Activated T-helper 9 cell treated with anti-CD3 and anti-CD28 coated beads, Interleukin-2, amount 50 U/mL, for 16 hours (primary cell): ENCODE measurements around the gene SH2D2A.

Experiments
- DNase-seq: peaks from one replicate; pipeline ENCODE4 v3.0.0-alpha.2; 2020; ENCODE audit warnings: low read depth

Gene SH2D2A

DNA sequence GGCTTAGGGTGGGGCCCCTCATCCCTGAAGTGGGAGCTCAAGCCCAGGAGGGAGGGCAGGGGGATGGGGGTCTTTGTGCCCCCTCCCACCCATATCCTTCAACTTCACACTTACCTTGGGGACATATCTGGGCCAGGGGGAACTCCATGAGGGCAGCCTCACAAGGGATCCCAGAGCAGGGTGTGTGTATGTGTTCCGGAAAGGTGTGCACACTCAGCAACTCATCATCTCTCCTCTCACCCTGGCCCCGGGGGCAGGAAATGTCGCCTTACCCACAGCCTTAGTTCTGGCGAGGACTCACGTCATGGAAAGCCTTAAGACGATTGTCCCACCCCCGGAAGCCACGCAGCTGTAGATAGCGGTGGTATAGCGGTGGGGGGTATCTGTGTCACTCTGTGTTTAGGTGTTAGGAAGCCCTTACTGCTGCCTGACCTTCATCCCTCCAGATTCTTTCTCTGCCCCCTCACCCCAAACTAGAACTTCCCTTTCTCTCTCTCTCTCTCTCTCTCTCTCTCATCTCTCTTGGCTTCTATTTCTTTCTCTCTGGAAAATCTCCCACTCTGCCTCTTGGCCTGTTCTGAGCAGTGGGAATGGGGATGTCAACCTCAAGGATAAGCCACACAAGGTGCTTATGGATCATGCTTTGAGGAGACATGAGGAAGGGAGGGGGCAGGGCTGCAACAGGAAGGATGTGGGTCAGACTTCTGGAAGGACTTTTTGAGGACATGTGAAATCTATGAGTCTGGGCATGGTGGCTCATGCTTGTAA is at the start of gene SH2D2A:
Gene SH2D2A, minus strand, starts transcription at position 288 of the 768 bp plus-strand sequence. Its CDS starts 140 bp downstream, at position 148.
- DNase-seq, result peak; percentile 90

DNA sequence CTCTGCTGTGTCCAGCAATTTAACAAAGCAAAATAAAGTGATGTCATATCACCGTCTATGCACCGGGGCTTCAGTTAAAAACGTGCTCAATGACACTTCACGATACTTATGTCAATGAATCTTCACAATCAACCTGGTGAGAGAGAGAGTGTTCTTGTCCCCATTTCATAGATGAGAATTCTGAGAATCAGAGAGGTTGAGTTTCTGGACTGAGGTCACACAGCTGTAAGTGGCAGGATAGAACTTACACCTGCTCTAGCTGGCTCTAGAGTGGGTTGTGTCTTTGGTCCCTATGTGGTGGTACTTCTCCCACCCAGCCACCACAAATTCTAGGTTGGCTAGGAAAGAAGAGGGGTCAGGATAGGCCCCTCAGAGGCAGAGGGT is 49.2 kb upstream of the SH2D2A start:
- no peak for DNase-seq

DNA sequence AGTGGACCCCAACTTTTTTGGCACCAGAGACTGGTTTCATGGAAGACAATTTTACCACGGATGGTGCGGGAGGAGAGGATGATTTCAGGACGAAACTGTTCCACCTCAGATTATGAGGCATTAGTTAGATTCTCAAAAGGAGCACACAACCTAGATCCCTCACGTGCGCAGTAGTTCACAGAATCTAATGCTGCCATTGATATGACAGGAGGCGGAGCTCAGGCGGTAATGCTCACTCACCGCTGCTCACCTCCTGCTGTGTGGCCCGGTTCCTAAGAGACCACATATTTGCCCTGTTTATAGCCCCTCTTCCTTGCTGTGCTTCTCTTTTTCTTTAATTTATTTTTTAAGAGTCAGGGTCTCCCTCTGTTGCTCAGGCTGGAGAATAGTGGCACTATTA is 48.6 kb upstream of the SH2D2A start:
- no peak for DNase-seq

DNA sequence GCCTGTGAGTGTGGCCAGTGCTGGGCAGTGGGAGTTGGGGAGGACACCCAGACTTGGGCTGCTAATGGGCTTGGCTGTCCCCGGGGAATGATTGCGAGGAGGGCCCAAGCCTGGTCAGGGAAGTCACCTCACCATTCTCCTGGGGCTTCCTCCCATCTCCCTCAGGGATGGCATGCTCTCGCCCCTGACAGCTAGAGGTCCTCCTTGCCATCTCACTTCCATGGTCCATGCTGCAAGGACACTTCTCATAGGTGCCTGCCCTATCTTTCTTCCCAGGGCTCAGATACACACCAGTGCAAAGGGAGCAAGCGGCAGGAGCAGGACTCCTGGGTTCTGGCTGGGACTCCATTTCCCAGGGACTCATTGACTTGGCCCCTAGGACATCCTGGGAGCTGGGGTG is 48.1 kb upstream of the SH2D2A start:
- DNase-seq, result no peak

DNA sequence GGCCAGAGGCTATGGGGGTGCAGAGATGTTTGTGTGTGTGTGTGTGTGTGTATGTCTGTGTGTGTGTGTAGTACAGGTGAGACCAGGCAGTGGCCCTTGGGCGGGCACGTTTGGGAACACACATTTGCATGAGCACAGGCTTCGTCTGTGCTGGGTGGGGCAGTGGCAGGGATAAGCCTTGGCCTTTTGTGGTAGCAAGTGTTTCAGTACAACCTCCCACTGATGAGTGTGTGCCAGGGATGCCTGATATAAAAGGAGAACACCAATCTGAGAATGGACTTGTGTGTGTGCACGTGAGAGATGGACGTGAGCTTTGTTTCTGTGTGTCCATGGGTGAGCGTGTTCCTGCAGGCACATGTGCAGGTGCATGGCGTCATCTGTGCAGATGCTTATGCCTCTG is 47.0 kb upstream of the SH2D2A start:
- DNase-seq, result no peak

- DNase-seq, result no peak
Measured at GRCh38 chr1:156862997-156863599, 46.5 kb upstream of the SH2D2A start.

DNA sequence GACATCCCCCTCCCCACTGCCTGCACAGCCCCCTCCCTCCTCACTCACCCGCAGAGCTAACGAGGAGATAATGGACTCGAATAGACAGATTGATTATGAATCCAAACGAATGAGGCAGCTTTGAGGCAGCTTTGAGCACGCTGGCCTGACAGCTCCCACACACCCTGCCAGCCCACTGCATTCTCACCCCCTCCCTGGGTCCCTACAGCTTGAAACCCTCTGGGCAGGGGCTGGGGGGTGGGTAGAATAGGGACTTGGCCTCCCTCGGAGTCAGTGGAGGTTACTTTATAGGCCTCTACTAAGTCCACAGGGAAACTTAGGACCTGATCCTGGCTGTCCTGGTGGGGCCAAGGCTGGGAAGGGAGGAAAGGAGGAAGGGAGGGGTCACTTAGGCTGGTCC is 45.9 kb upstream of the SH2D2A start:
- no peak for DNase-seq

DNA sequence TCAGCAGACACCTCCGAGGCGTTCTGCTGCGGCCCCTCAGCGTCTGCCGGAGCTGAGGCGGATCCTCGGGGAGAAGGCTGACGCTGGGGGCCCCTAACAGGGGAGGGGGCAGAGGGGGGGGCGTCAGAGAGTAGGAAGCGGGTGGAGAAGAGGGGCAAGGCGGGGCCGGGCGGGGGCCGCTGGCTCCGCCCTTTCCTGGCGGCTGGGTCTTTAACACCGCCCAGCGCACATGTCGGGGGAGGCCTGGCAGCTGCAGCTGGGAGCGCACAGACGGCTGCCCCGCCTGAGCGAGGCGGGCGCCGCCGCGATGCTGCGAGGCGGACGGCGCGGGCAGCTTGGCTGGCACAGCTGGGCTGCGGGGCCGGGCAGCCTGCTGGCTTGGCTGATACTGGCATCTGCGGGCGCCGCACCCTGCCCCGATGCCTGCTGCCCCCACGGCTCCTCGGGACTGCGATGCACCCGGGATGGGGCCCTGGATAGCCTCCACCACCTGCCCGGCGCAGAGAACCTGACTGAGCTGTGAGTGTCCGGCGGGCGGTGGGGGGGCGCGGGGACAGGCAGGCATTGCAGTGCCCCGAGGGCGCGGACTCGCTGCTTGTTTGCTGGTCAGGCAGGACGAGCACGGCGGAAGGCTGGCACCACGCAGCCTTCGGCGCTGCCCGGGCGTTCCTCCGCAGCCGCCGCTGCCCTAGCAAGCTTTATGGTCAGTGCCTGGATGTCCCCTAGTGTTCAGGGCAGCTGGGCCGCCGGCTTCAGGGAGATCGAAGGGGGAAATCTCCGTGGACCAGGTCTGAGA is 44.2 kb upstream of the SH2D2A start, which contains the start of gene NTRK1:
Gene NTRK1, plus strand, starts transcription at position 238 of the 796 bp plus-strand sequence. Its CDS starts 70 bp downstream, at position 308.
- DNase-seq, result peak; percentile 36

- peak; percentile 58 for DNase-seq
Measured at GRCh38 chr1:156860113-156860627, 43.5 kb upstream of the SH2D2A start.

DNA sequence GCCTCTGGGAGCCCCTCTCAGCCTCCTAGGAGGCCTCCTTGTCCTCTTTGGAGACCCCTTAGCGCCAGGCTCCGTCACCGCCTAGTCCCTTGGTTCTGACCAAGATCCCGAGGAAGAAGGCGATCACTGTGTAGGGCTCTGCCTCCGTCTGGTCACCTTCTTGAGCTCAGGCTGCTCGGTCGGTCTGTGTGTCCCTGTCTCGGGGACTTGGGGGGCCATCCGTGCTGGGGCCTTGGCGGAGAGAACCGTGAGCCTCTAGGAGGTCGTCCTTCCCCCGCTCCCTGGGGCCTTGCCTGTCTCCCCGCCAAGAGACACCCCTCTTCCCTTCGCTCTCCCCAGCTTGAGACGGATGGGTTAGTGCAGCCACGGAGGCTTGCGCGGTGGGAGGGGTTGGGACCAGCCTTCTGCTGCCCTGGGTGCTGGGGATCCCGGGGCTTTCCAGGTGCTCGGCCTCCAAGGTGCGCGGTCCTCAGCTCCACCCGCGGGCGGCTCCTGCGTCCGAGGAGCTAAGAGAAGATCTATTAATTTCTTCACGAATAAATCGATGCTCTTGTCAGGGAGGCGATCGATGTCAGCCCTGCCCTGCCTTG is 43.0 kb upstream of the SH2D2A start:
- DNase-seq, result no peak

DNA sequence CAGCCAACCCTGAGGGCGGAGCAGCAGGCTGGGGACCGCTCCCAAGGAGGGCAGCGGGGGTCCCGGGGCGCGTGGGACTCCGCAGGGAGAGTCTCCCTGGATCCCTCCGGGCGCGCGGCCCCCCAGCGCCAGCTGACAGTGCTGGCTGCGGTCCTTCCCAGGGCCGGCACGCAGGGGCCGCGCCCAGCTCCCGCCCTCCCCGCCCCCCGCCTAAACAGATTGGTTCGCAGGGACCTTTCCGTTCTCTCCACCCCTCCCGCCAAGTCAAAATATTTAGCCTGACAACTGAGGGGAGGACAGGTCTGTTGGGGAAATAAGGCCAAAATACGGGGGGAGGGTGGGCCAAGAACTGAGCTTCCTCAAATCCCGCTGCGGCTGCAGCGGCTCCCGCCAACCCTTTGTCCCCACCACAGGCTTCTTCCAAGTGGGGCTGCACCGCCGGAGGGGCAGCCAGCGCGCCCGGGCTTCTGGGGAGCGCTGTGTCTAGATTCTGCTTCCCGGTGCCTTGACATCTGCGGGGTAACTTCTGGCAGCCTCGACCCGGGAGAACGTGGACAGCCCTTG is 42.4 kb upstream of the SH2D2A start, which contains the start of gene INSRR:
Gene INSRR, minus strand, starts transcription at position 159 of the 564 bp plus-strand sequence. CDS start 496 bp downstream, outside the sequence.
- no peak for DNase-seq

DNA sequence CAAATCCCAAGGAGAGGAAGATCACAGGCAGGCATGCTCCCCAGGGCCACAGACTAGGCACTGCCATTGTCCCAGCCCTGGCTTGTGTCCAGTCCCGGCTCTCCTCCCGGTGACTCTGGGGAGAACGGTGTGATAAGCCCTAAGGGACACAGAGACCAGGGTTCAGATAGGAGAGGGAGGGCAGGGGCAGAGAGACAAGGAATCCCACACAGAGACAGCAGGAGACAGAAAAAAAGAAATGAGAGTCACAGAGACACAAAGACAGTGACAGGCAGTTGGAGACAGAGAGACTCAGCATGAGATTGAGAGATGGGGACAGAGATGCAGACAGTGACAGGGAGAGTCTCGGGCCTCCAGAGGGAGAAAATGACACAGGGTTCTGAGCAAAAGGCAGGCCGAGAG is 41.9 kb upstream of the SH2D2A start:
- no peak for DNase-seq

DNA sequence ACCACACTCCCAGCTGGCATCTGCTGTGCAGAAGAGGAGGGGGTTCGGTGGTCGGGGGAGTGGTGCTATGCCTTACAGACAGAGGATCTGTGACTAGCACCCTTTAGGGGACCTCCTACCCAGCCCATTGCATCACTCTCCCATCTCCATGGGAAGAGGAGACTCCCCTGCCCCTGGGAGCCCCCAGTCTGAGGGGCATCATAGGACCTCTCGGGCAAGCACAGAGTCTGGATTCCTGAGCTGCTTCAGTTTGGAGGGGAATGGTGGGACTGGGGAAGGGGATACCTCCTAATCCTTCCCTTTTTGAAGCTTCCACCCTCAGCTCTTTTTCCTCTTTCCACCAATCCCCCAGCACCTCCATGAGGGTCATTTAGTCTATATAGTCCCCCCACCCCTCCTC is 40.9 kb upstream of the SH2D2A start:
- DNase-seq, result no peak

- no peak for DNase-seq
Measured at GRCh38 chr1:156856282-156856785, 39.7 kb upstream of the SH2D2A start.

- DNase-seq, result no peak
Measured at GRCh38 chr1:156854634-156855033, 38.0 kb upstream of the SH2D2A start.

DNA sequence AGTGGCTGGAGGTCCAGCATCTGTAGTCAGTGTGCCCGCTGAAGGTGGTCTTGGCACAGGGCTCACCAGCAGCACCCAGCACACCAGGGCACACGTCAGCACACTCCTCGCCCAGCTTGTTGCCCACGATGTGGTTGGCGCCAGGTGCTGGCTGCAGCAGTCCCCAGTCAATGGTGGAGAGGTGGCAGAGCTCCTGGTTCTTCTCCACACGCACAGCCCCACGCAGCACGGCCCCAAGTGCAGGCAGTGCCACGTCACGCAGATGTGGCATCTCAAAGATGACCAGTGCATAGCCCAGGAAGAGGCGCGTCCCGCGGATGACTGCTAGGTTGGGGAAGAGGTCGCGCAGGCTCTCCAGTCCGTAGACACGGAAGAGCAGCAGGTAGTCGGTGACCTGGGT is 37.1 kb upstream of the SH2D2A start:
- DNase-seq, result no peak

DNA sequence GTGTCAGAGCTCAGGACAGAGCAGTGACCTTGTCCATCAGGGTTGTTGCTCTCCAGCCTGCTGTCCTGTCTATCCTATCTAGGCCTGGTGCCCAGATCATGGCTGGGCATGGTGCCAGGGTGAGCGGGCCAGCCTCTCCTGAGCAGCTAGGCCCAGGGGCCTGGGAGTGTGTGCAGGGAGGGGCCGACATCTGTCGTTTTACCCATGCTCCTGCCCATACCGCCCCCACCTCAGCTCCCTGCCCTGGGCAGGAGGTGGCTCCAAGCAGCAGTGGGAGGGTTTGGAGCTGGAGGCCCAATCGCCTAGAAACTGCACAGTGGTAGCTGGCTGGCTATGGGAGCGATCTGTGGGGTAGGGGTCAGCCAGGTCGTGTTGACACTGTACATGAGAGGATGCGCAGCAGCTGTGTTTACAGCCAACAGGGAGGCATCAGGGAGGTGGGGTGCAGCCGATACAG is 35.8 kb upstream of the SH2D2A start:
- no peak for DNase-seq

GRCh38 chr1:156851779-156852417 is 35.2 kb upstream of the SH2D2A start:
- no peak for DNase-seq

GRCh38 chr1:156849151-156849496 is 32.5 kb upstream of the SH2D2A start:
- no peak for DNase-seq

DNA sequence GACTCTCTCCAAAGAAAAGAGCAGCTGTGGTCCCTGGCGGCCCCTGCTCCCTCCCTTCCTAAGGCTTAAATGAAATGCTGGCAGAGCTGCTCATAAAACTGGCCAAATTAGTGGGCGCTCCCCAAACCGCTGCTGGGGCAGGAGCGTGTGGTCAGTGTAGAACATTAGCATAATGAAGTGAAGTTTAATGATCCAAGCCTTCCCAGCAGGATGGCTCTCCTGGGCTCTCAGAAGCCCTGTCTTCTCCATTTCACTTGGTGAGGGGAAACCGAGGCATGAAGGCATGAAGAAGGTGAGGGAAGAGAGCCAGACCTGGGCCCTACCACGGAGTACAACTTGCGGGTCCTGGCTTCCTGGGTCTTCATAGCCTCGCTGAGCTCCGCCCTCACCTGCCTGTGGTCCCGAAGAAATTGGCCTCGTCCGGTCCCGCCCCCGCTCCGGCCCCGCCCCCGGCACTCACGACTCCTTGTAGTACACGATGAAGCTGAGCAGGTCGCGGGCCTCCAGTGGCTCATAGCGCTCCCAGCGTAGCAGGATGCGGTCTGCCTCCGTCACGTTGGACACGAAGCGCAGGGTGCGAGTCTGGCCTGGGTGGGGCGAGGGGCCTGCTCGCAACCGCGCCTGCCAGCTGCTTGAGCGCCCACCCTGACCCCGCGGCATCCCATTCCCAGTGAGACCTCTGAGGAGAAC is 32.0 kb upstream of the SH2D2A start:
- DNase-seq, result peak; percentile 50
